Skin epidermis (tissue), 12 donors: ENCODE results near the gene PPM1H.
"Not testable (repeated sequence)": the region's sequence is repeated elsewhere in the genome, so short reads cannot be mapped to it uniquely, and the experiment has no call there.

Experiments
- H3K27ac ChIP-seq, 21 experiments: fragments of 200-600 bp; sonication (generic) in 11 of 21; one replicate each; pipeline ENCODE4 v1.5.0; 2020; ENCODE audit warnings: mild to moderate bottlenecking in 3 of 21, inconsistent platforms in 2 of 21, moderate library complexity in 2 of 21
- H3K4me3 ChIP-seq, 7 experiments: fragments of 200-600 bp; sonication (generic) in 2 of 7; one replicate each; pipeline ENCODE4 v1.5.0; 2020; ENCODE audit warnings: inconsistent platforms in 2 of 7, mild to moderate bottlenecking in 2 of 7, moderate library complexity in 1 of 7

PPM1H gene

DNA sequence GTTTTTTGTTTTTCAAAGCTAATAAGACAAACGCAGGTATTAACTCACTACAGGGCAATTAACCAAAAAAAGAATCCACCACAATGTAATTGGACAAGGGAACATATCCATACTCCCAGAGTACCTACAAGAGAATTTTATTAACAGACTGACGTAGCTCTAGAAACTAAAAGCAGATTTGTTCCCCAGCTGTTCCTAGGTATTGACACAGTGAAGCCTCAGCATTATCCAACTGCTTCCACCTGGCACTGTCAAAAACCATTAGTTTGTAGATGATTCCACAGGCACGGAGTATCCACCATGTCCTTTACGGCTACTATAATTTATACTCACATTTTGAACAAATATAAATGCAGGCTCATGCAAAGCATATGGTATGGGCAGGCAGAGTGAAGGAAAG is 22.3 kb downstream of the PPM1H start:
- no peak overlapping the region for H3K4me3 ChIP-seq
- H3K27ac ChIP-seq = no peak overlapping the region

DNA sequence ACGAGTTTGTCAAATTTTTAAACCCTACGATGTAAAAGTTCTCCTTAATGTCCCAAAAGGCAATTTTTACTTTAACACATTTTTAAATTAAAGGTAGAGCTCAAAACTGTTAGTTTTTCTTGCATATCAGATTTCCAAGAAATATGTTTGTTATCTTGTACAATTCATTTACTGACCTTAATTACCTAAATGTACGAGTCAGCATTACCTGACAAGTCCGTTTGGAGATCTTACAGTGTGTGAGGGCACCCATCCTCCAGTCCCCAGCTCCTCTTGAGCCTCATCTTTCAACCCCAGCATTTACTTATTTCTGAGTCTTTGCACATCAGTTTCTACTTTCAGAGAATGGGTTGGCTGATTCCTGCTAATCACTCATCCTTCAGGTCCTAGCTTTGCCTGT is 23.7 kb downstream of the PPM1H start:
- no peak overlapping the region for H3K4me3 ChIP-seq
- no peak overlapping the region for H3K27ac ChIP-seq

DNA sequence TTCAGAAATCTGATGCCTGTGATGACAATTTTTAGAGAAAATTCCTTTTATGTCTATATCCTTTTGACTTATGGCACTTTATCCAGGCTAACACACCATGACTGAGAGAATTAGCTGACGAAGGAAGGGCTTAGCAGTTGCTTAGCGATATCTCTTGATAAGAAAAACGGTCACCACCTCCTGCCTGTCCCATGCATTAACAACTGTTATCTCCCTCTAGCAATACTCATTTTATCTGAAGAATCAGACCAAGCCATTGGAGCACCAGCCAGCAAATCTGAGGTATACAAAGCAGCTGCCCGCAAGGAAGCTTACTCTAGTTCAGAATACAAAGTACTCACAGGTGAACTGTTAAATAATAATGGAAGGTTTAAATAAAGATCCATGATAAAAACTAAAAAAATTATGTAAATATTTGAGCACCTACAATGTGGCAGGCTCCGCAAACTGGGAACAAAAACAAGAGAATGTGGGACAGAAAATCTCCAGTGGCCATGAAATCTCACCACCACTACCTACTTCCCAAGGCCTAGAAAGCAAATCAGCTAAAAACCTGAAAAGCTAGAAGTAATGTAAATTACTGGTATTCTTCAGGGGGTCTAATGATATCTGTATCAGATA is 24.3 kb downstream of the PPM1H start:
- Histone ChIP-seq H3K27ac (no peak overlapping the region), H3K4me3 (no peak overlapping the region)

DNA sequence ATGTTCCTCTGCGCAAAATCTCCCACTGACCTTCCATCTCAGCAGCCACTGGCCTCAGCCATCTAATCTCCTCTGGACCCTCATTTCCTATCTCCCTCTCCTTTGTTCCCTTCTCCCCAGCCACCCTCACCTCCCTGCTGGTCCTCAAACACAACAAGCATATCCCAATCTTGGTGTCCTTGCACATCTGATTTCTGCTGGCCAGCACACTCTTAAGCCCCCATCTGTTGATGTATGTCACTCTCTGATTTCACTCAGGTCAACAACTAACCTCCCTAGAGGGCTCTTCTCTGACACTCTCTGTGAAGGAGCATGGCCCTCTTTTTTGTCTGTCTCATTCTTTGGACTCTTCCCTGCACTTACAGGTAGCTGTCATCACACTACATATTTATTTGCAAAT is 25.6 kb downstream of the PPM1H start:
- H3K4me3 ChIP-seq = no peak overlapping the region

DNA sequence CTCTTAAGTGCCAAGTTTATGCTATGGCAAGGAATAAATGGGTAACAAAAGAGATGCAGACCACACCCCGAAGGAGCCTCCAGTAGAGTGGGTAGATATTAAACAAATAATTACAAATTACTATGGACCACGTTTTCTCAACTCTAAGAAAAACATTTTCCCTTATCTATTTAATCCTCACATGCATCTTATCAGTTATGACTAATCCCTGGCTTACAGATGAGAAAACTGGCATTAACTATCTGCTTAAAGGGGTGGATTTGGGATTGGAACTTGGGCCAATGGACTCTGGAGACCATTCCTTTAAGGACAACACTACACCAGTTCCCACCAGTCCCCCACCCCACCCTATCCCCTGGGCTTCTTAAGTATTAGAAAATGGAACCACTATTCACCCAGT is 26.3 kb downstream of the PPM1H start:
- H3K4me3 ChIP-seq = no peak overlapping the region

More for the DNA sequence above, 25.6 kb downstream of the PPM1H start:
- no peak overlapping the region for H3K27ac ChIP-seq

DNA sequence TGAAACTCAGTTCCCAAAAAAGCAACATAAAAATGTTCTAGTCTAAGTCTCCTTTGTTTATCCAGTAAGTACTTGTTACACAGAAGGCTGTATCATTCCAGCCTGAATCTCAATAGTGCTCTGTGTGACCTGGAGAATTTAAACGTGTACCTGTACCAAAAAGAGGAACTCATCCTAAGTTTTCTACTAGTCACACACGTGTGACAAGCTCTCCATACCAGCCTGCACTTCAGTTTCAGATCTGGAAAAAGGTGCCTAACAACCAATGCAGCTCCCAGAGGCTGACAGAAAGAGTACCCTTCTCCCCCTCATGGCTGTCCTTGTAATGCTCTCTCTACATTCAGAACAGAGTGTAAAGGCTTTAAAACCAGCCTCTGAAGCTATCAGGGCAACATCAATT is 27.4 kb downstream of the PPM1H start:
- Histone ChIP-seq H3K4me3 (no peak overlapping the region), H3K27ac (no peak overlapping the region)

More for the DNA sequence above, 26.3 kb downstream of the PPM1H start:
- H3K27ac ChIP-seq = no peak overlapping the region

DNA sequence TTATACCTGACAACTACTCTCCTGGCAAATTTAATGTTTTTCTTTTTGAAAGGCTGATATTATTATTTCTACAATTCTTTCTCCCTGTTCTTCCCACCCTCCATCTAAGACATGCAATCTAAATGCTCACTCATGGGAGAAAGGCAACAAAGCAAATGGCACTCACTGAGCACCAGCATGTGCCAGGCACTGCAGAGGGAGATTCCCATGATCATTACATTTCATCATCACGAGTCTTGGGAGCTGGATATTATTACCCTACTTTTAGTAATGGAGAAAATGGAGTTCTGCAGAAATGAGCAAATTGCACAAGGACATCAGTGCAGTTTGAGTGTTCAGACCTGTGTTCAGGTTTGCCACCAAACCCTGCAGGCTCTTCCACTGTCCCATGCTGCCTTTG is 27.9 kb downstream of the PPM1H start:
- H3K4me3 ChIP-seq = no peak overlapping the region
- H3K27ac ChIP-seq = no peak overlapping the region

DNA sequence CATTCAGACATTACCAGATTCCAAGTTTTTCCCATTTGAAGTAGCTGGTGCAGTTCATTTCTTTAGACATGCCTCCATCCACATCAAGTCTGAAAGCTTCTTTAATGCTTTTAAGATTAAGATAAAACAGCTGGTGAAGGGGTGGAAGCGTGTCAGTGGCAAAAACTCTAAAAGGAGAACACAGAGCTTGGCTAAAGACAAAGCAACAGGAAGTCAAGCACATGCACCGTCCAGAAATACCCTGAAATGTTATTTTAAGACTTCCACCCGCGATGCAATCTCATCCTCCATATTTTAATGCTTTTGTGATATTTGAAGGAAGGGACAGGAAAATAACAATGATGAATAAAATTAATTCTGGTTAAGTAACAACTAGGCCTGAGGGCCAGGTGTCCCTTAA is 31.8 kb downstream of the PPM1H start:
- peak overlapping the region in 1 of 21 experiments; percentile 5 for H3K27ac ChIP-seq
- H3K4me3 ChIP-seq = no peak overlapping the region

DNA sequence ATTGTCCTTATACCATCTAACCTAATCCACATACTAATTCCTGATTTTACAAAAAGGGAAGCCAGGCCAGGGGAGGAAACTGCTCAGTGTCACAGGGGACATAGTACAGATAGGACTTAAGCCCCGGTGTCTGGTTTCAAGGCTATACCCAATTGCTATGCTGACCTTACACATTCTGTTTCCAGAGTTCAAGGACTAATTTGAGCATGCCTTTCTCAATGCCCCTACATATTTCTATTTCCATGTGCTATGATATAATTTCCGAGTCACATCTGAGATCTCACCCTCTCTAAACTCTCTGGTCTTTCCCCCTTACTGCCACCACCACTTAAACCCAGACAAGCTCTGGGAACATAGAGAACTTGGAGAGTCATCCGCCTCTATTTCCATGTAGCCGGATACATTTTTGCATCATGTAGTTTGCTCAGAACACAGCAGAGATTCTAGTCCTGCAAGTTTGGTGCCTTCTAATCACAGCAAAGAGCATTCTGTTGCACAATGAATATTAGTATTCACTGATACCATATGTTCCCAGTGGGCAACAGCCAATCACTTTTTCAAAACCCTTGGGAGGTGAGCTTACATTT is 34.2 kb downstream of the PPM1H start:
- no peak overlapping the region for H3K27ac ChIP-seq
- no peak overlapping the region for H3K4me3 ChIP-seq

DNA sequence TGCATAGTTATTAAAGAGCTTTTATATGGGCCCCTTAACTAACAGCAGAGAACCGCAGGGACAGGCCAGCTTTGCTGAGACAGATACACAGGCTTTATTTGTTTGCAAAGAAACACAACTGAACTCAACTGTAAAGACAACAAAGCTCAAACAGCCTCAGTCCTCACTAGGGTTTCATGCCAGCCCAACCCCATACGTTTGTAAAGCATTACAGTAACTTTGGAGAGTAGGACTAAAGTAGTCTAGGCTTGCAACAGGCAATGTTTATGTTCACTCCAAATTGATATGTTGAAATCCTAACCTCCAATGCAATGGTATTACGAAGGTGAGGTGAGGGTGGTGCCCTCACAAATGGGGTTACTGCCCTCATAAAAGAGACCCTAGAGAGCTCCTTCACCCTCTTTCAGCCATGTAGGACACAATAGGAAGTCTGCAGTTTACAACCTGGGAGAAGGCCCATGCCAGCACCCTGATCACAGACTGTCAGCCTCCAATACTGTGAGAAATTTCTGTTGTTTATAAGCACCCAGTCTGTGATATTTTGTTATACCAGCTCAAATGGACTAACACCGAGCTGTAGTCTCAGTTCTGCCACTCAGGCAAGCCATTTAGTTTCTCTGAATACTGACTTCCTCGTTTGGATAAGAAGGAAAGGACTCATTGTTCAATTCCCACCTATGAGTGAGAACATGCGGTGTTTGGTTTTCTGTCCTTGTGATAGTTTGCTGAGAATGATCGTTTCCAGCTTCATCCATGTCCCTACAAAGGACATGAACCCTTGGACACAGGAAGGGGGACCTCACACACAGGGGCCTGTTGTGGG is 35.2 kb downstream of the PPM1H start:
- Histone ChIP-seq H3K27ac (peak overlapping the region in 3 of 21 experiments; percentile 24 to 41 (median 39)), H3K4me3 (no peak overlapping the region)

DNA sequence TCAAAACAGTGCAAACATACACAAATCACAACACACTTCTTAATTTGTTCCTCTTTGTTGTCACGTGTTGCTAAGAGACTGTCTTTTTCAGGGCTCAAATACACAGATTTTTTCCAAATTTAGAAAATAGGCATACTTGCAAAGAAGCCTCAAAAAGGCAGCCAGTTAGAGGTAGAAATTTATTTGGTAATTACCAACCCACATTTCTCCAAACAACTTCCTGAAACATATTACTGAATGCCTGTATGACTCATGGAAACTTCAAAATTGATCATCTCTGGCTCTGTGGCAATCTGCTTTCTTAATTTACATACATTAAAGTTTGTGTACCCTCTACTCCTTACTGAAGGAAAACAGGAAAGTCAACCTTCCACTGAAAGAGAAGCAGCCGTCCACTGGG is 36.4 kb downstream of the PPM1H start:
- H3K4me3 ChIP-seq = no peak overlapping the region
- peak overlapping the region in 1 of 21 experiments; percentile 5 for H3K27ac ChIP-seq

DNA sequence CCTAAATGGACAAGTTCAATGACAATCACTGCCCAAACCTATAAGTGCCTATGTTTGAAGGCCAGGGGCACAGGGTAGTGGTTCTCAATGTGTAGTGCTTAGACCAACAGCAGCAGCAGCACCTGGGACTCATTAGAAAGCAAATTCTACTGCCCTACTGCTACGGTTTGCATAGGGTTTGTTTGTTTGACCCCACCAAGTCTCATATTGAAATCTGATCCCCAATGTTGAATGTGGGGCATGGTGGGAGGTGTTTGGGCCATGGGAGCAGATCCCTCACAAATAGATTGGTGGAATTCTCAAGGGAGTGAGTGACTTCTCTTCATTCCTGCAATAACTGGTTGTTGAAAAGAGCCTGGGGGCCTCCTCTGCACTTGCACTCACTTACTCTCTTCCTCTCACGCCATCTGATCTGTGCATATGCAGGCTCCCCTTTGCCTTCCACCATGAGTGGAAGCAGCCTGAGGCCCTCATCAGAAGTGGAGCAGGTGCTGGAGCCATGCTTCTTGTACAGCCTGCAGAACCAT is 39.5 kb downstream of the PPM1H start:
- no peak overlapping the region for H3K4me3 ChIP-seq
- H3K27ac ChIP-seq = no peak overlapping the region

DNA sequence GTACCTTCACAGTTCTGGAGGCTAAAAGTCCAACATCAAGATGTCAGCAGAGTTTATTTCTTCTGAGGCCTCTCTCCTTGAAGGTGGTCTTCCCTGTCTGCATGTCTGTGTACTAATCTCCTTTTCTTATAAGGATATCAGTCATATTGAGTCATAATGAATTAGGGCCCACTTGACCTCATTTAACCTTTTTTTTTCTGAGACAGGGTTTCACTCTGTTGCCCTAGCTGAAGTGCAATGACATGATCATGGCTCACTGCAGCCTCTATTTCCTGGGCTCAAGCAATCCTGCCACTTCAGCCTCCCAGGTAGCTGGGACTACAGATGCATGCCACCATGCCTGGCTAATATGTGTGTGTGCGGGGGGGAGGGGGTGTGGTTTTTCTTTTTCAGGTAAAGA is 41.7 kb downstream of the PPM1H start:
- no peak overlapping the region for H3K4me3 ChIP-seq
- no peak overlapping the region for H3K27ac ChIP-seq

DNA sequence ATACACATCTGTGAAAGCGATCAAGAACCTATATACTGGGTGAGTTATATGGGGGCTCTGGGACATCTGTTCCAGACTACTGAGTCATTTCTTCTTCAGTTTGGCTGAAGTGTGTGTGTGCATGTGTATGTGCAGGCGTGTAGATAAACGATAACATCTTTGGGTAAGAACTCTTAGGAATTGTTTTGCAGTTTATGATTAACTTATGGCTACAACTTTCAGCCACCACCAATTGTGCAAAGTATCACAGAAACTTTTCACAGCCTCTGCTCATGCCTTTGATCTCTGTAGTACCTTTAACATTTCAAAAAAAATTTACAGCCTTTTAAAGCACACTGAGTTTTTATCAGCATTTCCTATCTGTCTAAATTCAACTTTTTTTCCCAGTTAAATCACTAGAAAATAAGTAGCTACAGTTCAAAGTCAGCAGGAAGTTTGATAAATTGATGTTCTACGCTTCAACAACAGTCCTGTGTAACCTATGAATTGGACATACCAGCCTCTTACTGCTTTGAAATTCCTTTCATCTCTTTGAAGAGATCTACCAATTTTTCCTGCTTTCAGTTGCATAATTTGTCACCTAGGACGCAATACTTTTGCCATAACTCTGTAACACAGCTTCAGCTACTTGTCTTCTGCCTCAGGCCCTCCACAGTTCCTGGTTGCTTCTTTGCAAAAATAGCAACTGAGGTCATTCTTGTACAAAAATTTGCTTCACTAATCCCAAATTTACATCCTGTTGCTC is 43.0 kb downstream of the PPM1H start:
- Histone ChIP-seq H3K4me3 (no peak overlapping the region), H3K27ac (no peak overlapping the region)

DNA sequence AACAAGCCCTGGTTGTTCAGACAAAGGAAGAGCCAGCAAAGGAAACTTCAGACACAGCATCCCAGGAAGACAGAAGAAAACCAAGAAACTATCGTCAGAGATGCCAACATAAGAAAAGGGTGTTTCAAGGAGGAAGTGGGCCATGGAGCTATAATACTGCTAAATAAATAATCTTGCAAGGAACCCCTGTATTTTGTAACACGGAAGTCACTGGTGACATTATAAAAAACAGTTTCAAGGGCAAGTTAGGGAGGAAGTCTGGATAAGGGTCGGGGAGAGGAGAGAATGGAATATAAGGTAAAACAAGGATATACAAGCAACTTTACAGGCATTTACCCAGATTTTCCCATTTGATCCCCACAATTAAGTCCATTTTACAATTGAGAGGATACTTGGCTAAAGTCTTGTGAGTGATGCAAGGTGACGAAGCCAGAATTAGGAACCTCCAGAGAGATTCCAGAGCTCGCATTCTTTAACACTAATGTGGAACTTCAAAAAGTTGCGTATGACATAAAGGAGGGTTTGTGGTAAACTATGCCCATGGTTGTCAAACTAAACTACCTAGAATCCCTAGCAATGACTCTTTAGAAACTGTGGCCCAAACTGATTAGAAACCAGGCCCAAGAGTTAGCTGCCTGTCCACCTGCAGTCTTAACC is 46.4 kb downstream of the PPM1H start:
- no peak overlapping the region for H3K27ac ChIP-seq
- H3K4me3 ChIP-seq = no peak overlapping the region

DNA sequence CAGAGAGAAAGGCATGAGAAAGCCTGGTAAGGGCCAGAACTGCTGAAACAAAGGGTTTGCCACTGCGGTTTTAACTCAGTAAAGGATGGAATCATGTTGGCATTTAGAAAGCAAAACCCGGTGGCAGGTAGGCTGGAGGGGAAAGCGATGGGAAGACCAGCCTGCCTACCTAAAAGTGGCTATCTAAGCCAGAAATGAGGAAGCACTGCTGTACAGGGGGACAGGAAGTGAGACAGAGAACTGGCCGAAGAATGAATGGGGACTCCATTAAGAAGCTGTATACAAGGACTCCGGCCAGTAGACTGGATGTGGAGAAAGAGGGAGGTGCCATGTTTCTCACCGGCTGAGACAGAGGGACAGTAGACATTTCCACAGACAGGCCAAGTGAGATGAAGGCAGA is 48.2 kb downstream of the PPM1H start:
- H3K4me3 ChIP-seq = no peak overlapping the region
- H3K27ac ChIP-seq = no peak overlapping the region

DNA sequence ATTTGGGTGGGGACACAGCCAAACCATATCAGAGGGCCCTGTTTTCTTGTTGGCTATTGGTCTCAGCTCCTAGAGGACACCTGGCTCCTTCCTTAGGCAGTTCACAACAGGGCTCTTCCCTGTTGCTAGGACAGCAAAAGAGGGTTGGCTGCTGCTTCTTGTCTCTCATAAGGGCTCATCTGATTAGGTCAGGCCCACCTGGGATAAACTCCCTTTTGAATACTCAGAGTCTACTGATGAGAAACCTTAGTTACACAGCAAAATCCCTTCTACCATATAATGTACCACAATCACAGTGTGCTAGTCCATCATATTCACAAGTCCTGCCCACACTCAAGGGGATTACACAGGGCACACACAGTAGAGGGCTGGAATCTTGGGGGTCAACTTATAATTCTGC is 49.7 kb downstream of the PPM1H start:
- Histone ChIP-seq H3K27ac (no peak overlapping the region), H3K4me3 (no peak overlapping the region)

DNA sequence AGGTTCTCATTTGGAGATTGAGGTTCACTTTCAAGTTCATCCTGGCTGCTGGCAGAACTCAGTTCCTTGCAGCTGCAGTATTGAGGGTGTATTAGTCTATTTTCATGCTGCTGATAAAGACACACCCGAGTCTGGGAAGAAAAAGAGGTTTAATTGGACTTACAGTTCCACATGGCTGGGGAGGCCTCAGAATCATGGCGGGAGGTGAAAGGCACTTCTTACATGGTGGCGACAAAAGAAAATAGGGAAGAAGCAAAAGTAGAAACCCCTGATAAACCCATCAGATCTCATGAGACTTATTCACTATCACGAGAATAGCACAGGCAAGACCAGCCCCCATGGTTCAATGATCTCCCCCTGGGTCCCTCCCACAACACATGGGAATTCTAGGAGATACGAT is 50.1 kb downstream of the PPM1H start:
- H3K4me3 ChIP-seq, H3K27ac ChIP-seq: not testable (repeated sequence)

DNA sequence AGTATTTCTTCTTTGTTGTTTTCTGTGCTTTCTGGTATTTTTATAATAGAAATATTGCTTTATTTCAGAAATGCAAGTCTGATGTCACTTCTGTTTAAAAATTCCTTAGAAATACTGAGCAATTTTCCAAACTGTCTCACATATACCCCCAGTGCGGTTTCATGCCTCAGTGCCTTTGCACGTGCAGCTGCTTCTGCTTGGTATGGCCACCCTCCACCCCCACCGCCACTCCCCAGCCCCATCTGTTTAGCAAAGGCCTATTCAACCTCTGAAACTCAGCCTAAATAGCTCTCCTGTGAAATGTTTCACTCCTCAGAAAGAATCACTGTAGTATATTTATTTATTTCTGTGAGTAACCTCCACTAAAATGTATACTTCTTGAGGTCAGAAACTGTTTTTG is 52.3 kb downstream of the PPM1H start:
- no peak overlapping the region for H3K27ac ChIP-seq
- H3K4me3 ChIP-seq = no peak overlapping the region

DNA sequence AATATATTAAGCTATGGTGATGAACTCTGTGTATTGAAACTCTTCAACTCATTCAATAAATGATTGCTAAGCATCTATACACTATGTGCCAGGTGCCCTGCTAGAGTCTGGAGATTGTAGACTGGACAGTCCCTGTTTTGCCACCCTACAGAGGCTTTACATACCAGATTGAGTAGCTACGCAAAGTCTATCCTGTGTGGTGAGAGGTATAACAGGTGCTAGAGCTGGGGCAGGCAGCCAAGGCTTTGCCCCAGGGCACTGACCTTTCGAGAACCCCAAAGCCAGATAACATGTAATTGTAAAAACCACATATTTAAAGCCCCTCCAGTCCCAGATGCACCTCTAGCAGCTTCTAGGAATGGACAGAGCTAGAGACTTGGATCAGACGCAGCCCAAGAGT is 52.8 kb downstream of the PPM1H start:
- Histone ChIP-seq H3K27ac (no peak overlapping the region), H3K4me3 (no peak overlapping the region)
